Coronary artery (tissue), 2 donors: ENCODE data around the gene EVA1C.
"Not testable (repeated sequence)": the region's sequence is repeated elsewhere in the genome, so short reads cannot be mapped to it uniquely, and the experiment has no call there.

Source experiments
- DNase-seq: peaks from one replicate; pipeline ENCODE4 v3.0.0-alpha.2; 2017; ENCODE audit warnings: low spot score
- H3K27ac ChIP-seq, 2 donors: fragments of 200-600 bp; sonication (generic); one replicate each; pipeline ENCODE4 v1.5.1; 2016 to 2019
- H3K4me3 ChIP-seq: fragments of 200-600 bp; sonication (generic); 2 replicates; pipeline ENCODE4 v1.5.1; 2016; ENCODE audit warnings: mild to moderate bottlenecking, moderate library complexity
- TF ChIP-seq, protein P1 (sequence below): fragments of 200-600 bp; sonication (generic); IDR thresholded peaks from one replicate; pipeline ENCODE4 v1.5.1; 2019; ENCODE audit warnings: antibody characterized with exemption

Gene EVA1C

GRCh38 chr21:32456497-32456918 is 44.0 kb downstream of the EVA1C start:
- H3K27ac ChIP-seq, result peak overlapping the region; percentile 59 to 79
- DNase-seq, result no peak
- peak overlapping the region; percentile 10 for H3K4me3 ChIP-seq
- TF ChIP-seq, protein P1, sequence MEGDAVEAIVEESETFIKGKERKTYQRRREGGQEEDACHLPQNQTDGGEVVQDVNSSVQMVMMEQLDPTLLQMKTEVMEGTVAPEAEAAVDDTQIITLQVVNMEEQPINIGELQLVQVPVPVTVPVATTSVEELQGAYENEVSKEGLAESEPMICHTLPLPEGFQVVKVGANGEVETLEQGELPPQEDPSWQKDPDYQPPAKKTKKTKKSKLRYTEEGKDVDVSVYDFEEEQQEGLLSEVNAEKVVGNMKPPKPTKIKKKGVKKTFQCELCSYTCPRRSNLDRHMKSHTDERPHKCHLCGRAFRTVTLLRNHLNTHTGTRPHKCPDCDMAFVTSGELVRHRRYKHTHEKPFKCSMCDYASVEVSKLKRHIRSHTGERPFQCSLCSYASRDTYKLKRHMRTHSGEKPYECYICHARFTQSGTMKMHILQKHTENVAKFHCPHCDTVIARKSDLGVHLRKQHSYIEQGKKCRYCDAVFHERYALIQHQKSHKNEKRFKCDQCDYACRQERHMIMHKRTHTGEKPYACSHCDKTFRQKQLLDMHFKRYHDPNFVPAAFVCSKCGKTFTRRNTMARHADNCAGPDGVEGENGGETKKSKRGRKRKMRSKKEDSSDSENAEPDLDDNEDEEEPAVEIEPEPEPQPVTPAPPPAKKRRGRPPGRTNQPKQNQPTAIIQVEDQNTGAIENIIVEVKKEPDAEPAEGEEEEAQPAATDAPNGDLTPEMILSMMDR, result no peak

- peak; percentile 75 for DNase-seq
- TF ChIP-seq, protein P1, result no peak
- H3K27ac ChIP-seq, result peak overlapping the region; percentile 59 to 79
- H3K4me3 ChIP-seq, result peak overlapping the region; percentile 10
Measured at GRCh38 chr21:32457360-32457840, 44.9 kb downstream of the EVA1C start.

DNA sequence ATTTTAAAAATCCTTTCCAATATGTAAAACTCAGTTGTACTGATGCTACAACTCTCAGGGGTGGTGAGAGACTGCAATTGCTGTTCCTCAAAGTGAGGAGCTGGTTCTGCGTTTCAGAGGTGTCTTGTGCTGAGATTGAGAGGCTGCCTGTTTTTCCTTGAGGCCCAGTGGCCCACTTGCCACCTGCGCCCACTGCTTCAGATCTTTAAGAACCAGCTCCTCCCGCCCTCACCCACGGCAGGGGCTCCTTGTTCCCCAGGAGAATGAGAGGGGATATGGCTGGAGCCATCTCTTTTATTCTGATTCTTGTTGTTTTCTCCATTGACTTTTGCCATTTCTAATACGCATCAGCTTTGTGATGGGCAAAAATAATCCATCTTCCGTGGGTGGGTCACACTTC is 45.5 kb downstream of the EVA1C start:
- no peak for DNase-seq
- H3K27ac ChIP-seq, result peak overlapping the region; percentile 59 to 79
- H3K4me3 ChIP-seq, result no peak overlapping the region

DNA sequence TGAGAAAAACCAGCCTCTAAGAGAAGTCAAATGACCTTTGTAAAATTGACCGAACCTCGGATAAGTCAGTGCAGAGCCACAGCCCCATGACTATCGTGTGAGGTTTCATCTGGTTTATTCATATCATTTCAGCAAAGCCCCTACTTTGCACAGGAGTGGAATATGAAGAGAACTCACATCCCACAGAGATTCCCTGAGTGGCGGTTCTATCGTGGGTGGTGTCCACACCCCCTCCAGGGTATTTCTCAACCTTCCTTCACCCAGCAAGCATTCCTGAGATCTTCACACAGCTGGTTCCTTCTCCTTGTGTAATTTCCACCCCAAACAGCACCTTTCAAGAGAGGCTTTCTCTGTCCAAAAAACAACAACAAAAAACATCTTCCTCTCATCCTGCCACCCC is 47.5 kb downstream of the EVA1C start:
- TF ChIP-seq, protein P1, result no peak
- Histone ChIP-seq H3K4me3 (no peak overlapping the region), H3K27ac (no peak overlapping the region)
- DNase-seq, result no peak

More for the DNA sequence above, 45.5 kb downstream of the EVA1C start:
- TF ChIP-seq, protein P1, result no peak

DNA sequence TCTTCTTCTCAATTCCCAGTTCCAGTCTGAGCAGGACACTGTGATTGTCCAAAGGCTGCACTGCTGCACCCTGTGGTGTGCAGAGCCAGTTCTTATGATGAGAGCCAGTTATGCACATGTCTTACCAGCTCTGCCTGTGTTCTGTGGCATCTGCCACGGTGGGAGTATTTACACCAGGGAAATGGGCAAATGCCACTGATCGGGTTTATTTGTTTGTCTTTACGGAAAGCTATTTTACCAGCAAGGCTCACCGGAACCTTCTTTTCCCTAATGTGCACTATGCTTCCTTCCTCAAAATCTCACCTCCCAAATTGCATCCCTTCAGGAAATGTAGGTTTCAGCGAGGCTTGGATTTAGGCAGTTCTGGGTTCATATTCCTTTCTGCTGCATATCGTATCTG is 49.0 kb downstream of the EVA1C start:
- no peak for DNase-seq
- Histone ChIP-seq H3K4me3 (no peak overlapping the region), H3K27ac (peak overlapping the region in 1 of 2 donors; percentile 55)
- TF ChIP-seq, protein P1, result no peak

- peak overlapping the region; percentile 79 for H3K27ac ChIP-seq
- H3K4me3 ChIP-seq, DNase-seq: not testable (repeated sequence)
Measured at GRCh38 chr21:32462564-32462963, 50.1 kb downstream of the EVA1C start.

- H3K27ac ChIP-seq, result peak overlapping the region; percentile 79
- TF ChIP-seq, protein P1, result no peak
- DNase-seq, result peak; percentile 84
- no peak overlapping the region for H3K4me3 ChIP-seq
Measured at GRCh38 chr21:32463367-32463766, 50.9 kb downstream of the EVA1C start.
